ENCODE measurements around the gene ZNF888. TPM values are rescaled to one million over a fixed set of nuclear protein-coding genes. Genes with fewer than 3 reads are reported as not detected.

Gene ZNF888
- total and polyA plus RNA-seq, 9 of the 15 experiments (the other 6 are each of a cell fraction or from before 2014, with no cell fraction given): 1.6 to 13.3 (median 9.9) TPM

DNA sequence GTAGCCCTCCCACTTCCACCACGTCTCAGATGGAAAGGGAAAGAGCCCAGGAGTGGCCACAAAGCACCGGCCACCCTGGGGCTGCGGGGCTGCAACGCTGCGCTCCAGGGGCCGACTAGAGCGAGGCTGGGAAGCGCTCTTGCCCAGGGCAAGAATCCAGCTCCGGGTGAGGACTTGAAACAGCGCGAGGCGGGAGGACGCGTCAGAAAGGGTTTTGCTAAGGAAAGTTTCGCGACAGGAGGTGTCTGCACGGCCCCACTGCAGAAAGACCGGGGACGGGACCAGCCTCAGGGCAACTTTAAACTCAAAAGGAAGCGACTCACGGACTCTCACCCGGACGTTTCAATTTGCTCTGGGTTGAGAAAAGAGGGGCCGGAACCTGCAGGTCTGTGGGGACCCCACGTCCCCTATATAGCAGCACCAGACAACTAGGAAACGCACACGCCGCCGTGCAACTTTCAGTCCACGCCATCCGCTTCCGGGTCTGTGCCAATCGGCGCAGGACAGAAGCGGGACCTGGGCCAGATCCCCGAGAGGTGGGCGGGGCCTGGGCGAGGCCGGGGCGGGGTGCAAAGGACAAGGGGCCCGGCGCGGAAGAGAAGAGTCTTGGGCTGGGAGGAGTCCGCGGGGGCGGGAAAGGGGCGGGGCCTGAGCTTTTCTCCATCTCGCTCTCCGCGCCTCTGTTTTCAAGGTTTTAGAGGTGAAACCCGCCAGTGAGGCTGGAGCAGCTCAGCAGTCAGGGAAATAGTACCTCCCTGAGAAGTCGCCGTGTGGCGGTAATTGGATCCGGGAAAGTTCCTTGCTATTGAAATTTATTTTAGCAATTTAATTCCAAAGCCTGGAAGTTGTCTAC lies 39.4 kb upstream of the ZNF888 start, which contains the start of gene ZNF816 (continued):
- TF ChIP-seq, protein P1, sequence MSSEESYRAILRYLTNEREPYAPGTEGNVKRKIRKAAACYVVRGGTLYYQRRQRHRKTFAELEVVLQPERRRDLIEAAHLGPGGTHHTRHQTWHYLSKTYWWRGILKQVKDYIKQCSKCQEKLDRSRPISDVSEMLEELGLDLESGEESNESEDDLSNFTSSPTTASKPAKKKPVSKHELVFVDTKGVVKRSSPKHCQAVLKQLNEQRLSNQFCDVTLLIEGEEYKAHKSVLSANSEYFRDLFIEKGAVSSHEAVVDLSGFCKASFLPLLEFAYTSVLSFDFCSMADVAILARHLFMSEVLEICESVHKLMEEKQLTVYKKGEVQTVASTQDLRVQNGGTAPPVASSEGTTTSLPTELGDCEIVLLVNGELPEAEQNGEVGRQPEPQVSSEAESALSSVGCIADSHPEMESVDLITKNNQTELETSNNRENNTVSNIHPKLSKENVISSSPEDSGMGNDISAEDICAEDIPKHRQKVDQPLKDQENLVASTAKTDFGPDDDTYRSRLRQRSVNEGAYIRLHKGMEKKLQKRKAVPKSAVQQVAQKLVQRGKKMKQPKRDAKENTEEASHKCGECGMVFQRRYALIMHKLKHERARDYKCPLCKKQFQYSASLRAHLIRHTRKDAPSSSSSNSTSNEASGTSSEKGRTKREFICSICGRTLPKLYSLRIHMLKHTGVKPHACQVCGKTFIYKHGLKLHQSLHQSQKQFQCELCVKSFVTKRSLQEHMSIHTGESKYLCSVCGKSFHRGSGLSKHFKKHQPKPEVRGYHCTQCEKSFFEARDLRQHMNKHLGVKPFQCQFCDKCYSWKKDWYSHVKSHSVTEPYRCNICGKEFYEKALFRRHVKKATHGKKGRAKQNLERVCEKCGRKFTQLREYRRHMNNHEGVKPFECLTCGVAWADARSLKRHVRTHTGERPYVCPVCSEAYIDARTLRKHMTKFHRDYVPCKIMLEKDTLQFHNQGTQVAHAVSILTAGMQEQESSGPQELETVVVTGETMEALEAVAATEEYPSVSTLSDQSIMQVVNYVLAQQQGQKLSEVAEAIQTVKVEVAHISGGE (CRISPR knock-in tag; IDR thresholded peaks at IDR 0.05): peak in 1 of 3 experiments; percentile 84; a peak in 2 of 6 replicates
- 0 out of 2 replicates have a peak, but pooled peaks have one; percentile 13 for TF ChIP-seq CHD2 (IDR thresholded peaks at IDR 0.05; ENCODE audit: low read depth, low read length)
- peak; percentile 71 for TF ChIP-seq CEBPB (tag; IDR thresholded peaks at IDR 0.05)
- 0 out of 2 replicates have a peak, but pooled peaks have one; percentile 38 for TF ChIP-seq MXI1 (IDR thresholded peaks at IDR 0.05; ENCODE audit: low read depth, low read length)
- peak; percentile 92 for TF ChIP-seq EGR1 (conservative IDR thresholded peaks at IDR 0.05)
- TF ChIP-seq, protein P2, sequence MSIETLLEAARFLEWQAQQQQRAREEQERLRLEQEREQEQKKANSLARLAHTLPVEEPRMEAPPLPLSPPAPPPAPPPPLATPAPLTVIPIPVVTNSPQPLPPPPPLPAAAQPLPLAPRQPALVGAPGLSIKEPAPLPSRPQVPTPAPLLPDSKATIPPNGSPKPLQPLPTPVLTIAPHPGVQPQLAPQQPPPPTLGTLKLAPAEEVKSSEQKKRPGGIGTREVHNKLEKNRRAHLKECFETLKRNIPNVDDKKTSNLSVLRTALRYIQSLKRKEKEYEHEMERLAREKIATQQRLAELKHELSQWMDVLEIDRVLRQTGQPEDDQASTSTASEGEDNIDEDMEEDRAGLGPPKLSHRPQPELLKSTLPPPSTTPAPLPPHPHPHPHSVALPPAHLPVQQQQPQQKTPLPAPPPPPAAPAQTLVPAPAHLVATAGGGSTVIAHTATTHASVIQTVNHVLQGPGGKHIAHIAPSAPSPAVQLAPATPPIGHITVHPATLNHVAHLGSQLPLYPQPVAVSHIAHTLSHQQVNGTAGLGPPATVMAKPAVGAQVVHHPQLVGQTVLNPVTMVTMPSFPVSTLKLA (conservative IDR thresholded peaks at IDR 0.05): peak; percentile 79 to 87
- peak; percentile 81 for TF ChIP-seq GABPA (tag; conservative IDR thresholded peaks at IDR 0.05; ENCODE audit: low read depth)
- no peak for TF ChIP-seq ZNF232 (CRISPR knock-in tag; IDR thresholded peaks at IDR 0.05)
- peak; percentile 95 for TF ChIP-seq ELF1 (tag; IDR thresholded peaks at IDR 0.05)
- TF ChIP-seq MAZ (CRISPR knock-in tag; conservative IDR thresholded peaks at IDR 0.05 in 1 of 2, IDR thresholded peaks at IDR 0.05 in 1 of 2): peak; percentile 53 to 66; a peak in 2 of 4 replicates
- no peak for TF ChIP-seq KDM4B (IDR thresholded peaks at IDR 0.05; ENCODE audit: borderline replicate concordance in 2 of 2, low read depth in 1 of 2)
- TF ChIP-seq ATF1 (CRISPR knock-in tag; IDR thresholded peaks at IDR 0.05): no peak
- TF ChIP-seq ATF1 (tag; IDR thresholded peaks at IDR 0.05): peak; percentile 56
- no peak for TF ChIP-seq GATAD2B (IDR thresholded peaks at IDR 0.05; ENCODE audit: borderline replicate concordance)
- TF ChIP-seq XRCC5 (IDR thresholded peaks at IDR 0.05; ENCODE audit: low read depth, low read length): no peak
- 0 out of 2 replicates have a peak, but pooled peaks have one; percentile 53 for TF ChIP-seq HDAC2 (IDR thresholded peaks at IDR 0.05)
- TF ChIP-seq CCNT2 (IDR thresholded peaks at IDR 0.05; ENCODE audit: borderline replicate concordance, extremely low read depth, insufficient read length, low read depth, low read length): peak; percentile 69
- TF ChIP-seq, protein P3, sequence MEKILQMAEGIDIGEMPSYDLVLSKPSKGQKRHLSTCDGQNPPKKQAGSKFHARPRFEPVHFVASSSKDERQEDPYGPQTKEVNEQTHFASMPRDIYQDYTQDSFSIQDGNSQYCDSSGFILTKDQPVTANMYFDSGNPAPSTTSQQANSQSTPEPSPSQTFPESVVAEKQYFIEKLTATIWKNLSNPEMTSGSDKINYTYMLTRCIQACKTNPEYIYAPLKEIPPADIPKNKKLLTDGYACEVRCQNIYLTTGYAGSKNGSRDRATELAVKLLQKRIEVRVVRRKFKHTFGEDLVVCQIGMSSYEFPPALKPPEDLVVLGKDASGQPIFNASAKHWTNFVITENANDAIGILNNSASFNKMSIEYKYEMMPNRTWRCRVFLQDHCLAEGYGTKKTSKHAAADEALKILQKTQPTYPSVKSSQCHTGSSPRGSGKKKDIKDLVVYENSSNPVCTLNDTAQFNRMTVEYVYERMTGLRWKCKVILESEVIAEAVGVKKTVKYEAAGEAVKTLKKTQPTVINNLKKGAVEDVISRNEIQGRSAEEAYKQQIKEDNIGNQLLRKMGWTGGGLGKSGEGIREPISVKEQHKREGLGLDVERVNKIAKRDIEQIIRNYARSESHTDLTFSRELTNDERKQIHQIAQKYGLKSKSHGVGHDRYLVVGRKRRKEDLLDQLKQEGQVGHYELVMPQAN (IDR thresholded peaks at IDR 0.05; ENCODE audit: borderline replicate concordance): peak; percentile 83; the same call in 1 of the 2 replicates
- peak; percentile 92 for TF ChIP-seq ELF2 (CRISPR knock-in tag; IDR thresholded peaks at IDR 0.05)
- peak; percentile 73 for TF ChIP-seq PML (IDR thresholded peaks at IDR 0.05; ENCODE audit: low read length)
